NCI-H2196 (cell line): ENCODE data around the gene LRRFIP2.
A peak's percentile ranks its signal among the peaks of the same experiment; 100 is the strongest.
"Not testable (repeated sequence)": the region's sequence is repeated elsewhere in the genome, so short reads cannot be mapped to it uniquely, and the experiment has no call there.

Experiments
- DNase-seq: peaks from one replicate; lab custom pipeline; 2025; ENCODE audit not compliant: unreplicated experiment; lab: John Stamatoyannopoulos, UW

Gene LRRFIP2

DNA sequence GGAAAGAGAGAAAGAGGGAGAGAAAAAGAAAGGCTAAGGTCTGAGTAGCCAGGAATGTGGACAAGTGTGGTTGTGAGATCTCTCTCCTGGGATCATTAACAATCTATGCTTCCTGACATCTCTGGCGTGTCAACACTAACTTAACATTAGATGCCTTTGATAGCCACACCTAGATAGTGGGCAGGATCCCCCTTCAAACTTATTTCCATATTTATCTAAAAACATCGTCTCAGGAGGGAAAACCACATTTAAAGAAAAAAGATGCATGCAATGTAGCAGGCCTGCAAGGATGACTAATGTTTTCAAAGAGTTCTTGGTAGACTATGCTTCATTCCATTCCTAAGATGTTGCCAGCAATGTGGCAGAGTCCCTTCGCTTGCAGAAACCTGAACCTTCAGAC is 100.2 kb downstream of the LRRFIP2 start:
- no peak for DNase-seq

- DNase-seq = no peak
Measured at GRCh38 chr3:37072892-37073291, 101.5 kb downstream of the LRRFIP2 start.

GRCh38 chr3:37071921-37072320 is 102.5 kb downstream of the LRRFIP2 start:
- DNase-seq = no peak

- DNase-seq = no peak
Measured at GRCh38 chr3:37068031-37068430, 106.4 kb downstream of the LRRFIP2 start.

GRCh38 chr3:37067577-37067976 is 106.8 kb downstream of the LRRFIP2 start:
- DNase-seq = no peak

DNA sequence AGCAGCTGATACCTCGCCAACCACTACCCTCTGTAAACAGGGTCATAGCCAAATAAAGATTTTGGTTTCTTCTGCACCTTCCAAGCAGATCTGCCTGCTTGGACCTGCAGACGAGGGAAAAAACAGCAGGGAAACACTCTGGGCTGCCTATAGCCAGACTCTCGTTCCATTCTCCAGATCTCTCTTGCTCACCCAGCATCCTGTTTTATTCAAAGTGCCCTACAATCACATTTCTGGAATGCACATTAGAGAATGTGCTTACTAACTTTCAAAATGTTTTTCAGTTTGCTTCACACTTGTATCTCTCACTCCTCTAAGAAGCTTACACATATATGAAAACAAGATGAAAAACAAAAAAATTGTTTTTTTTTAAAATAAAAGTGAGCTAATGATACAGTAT is 109.6 kb downstream of the LRRFIP2 start:
- no peak for DNase-seq

- DNase-seq = no peak
Measured at GRCh38 chr3:37058117-37058516, 116.3 kb downstream of the LRRFIP2 start.

GRCh38 chr3:37056826-37057225 is 117.6 kb downstream of the LRRFIP2 start:
- no peak for DNase-seq

DNA sequence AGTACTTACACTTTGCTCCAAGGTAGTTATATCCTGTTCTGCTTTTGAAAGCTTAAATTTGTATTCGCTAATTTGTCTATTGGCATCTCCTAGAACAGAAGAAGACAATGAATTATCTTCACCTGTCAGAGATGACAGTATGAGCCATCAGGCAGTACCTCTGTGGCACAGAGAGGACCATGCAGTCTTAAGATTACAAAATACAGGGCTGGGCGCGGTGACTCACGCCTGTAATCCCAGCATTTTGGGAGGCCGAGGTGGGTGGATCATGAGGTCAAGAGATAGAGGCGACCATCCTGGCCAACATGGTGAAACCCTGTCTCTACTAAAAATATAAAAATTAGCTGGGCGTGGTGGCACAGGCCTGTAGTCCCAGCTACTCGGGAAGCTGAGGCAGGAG is 119.3 kb downstream of the LRRFIP2 start:
- DNase-seq = not testable (repeated sequence)

DNA sequence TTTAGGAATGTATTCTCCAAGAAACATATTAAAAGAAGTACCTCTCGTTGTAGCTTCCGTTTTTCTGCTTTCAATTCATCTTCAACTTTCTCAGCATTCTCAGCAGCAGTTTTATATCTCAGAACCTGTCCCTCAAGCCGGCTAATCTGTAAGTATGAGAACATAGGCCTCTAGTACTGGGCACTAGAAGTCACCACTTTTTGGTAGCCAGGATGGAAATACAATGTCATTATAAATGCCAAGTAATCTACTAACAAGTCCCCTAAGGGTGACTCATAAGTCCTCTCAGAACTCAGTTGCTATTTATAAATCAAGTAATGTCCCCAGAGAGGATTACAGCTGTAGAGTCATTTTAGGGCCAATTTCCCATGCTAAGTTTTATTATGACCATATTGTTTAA is 120.0 kb downstream of the LRRFIP2 start:
- DNase-seq = no peak

DNA sequence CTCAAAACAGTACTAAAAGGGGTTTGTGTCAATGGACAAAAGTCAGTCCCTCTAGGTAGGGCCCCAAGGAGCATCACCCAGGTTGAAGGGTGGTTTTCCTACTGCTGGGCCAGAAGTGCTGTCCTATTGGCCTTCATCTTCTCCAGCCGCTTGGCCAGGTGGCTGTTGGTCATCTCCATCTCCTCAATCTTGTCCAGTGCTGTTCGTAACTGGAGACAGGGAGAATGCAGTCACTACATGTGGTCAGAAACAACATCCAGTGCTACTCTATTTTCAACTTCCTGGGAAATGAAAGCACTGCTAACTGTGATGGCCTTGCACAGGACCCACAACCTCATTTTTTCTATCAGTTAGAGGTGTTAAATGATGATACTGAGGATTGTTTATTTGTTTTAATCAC is 120.6 kb downstream of the LRRFIP2 start:
- no peak for DNase-seq

DNA sequence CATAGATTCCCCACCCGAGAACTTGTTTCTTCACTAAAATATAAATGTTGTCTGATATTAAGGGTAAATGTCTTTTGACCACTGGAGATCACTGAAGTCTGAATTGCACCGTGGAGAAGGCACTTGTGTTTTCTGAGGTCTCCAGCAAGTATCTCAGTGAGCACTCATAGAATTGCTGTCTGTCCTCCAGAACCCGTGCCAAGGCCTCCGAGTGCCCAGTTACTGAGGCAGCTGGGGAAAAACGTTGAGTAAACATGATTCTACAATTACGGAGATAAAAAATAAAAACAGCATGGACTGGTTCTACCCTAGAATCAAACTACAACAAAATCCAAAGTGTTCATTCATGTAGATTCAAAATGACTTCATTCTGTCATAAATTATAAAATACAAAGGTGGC is 121.0 kb downstream of the LRRFIP2 start:
- DNase-seq = peak; percentile 2

DNA sequence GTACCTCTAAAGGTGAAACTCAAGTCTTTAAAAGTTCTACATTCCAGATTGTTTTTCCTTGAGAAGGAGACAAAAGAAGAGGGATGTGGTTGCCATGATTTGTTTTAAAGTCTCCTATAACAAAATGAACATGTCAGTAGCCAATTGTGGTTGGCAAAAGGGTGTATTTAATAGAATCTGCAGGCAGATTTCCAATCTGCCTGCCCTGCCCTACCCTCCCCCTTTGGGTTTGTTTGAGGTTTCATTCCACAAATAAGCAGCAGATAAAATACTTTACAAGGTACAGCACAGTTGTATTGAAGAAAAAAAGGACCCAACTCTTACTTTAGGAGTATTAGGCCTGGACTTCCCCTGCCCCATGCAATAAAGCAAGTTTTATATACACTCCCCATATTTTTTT is 121.5 kb downstream of the LRRFIP2 start:
- DNase-seq = no peak

DNA sequence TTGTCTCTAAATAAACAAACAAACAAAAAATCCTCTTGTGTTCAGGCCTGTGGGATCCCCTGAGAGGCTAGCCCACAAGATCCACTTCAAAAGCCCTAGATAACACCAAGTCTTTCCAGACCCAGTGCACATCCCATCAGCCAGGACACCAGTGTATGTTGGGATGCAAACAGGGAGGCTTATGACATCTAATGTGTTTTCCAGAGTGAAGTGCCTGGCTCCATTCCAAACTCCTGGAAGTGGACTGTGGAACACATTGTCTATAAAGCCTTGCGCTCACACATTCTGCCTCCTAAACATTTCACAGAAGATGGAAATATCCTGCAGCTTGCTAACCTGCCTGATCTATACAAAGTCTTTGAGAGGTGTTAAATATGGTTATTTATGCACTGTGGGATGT is 124.1 kb downstream of the LRRFIP2 start:
- DNase-seq = no peak

DNA sequence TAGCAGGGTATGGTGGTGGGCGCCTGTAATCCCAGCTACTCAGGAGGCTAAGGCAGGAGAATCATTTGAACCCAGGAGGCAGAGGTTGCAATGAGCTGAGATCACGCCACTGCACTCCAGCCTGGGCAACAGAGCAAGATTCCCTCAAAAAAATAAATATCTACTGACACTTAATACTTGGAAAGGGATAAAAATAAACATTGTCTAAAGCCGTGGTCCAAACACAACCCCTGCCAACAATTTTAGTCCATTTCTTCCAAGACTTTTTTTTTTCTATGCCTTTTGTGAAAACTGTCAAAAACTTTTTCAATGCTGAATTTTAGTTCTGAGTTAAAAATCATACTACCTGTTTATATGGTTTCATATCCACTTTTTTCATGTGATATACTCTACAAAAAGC is 131.7 kb downstream of the LRRFIP2 start:
- DNase-seq = not testable (repeated sequence)

DNA sequence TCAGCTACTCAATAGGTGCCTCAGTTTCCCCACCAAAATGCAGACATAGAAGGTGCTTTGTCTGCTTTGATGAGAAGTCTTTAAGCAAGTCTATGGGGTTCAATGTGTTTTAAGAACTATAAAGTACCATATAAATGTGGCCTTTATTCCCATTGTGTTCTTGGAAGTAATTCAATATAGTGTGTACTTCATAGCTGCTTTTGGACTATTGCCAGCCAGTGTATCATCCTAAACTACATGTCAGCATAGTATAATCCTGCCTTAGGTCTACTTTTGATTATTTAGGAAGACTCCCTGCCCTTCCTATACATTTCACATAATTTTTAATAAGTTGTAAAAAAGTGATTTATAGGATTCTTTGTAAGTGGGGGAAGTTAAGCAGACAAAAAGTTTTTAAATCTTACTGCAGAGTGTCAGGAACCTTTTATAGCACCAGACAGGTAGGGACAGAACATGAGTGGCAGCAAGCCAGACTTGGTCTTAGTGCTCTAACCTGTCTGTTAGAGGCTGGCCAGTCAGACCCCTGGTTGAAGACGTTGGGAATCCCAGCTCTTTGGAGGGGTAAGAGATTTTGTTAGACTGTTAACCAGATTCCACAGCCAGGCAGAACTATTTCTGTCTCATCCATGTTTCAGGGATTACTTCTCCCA is 132.7 kb downstream of the LRRFIP2 start:
- no peak for DNase-seq

GRCh38 chr3:37040231-37040630 is 134.2 kb downstream of the LRRFIP2 start:
- no peak for DNase-seq

- DNase-seq = no peak
Measured at GRCh38 chr3:37039161-37039846, 135.1 kb downstream of the LRRFIP2 start.

- DNase-seq = no peak
Measured at GRCh38 chr3:37037352-37037751, 137.0 kb downstream of the LRRFIP2 start.

DNA sequence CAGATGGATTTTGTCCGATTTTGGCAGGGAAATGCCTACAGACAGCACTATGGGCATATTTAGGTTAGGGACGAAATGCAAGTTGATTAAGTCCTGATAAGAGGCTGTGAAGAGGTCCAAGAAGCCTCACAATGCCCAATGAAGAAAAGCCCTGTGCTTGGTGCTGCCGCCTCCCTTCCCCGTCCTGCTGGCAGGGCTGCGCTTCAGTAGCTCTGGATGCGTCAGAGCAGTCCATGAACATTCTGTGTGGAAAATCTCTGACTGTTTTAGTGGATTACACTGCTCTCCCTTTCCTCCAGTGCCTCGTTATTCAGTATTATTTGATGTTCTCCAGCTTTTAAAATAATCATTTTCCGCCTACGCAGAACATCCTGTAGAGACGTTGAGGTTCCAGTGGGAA is 141.4 kb downstream of the LRRFIP2 start:
- no peak for DNase-seq

DNA sequence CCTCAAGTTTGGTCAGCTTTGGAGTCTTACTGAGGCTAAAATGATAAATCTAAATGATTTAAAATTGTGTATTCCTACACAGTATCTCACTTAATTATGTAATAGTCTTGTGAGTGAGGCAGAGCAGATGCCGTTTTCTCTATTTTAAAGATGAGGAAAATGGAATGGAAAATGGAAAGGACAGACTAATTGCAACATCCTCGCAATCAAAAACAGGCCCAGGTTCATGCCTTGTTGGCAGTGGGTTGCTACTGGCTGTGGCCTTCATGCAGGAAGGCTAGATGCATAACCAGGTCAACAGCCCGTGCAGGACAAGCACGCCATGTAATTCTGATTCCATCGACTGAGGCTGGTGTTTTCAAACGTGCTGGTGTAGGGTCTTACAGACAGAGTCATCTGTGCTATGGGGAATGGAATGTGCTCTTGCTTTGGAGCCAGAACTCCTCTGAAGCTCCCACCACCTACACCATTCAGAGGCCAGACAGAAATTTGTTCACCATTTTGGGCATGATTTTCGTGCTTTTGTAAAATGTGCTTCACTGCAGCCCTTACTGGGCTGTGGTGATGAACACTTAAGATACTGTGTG is 143.2 kb downstream of the LRRFIP2 start:
- DNase-seq = no peak

DNA sequence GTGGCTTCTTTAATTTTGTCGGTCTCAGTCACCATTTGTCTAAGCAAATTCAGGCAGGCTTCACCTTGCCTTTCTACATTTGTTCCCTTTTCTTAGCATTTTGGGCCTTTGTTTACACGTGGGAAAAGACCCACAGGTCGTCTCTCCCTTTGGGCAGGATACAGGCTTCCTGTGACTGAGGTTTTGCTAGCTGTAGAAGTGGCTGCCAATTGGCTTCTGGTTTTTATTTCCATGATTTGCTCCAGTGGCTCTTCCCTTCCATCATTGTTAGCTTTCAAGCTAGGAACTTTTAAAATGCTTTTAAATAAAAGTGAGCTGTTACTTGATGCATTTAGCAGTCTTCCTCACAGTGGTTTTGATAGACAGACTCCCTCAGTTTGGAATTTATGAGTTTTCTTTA is 143.8 kb downstream of the LRRFIP2 start:
- no peak for DNase-seq
